Measurements from ENCODE around the gene ADORA2A.

DNA sequence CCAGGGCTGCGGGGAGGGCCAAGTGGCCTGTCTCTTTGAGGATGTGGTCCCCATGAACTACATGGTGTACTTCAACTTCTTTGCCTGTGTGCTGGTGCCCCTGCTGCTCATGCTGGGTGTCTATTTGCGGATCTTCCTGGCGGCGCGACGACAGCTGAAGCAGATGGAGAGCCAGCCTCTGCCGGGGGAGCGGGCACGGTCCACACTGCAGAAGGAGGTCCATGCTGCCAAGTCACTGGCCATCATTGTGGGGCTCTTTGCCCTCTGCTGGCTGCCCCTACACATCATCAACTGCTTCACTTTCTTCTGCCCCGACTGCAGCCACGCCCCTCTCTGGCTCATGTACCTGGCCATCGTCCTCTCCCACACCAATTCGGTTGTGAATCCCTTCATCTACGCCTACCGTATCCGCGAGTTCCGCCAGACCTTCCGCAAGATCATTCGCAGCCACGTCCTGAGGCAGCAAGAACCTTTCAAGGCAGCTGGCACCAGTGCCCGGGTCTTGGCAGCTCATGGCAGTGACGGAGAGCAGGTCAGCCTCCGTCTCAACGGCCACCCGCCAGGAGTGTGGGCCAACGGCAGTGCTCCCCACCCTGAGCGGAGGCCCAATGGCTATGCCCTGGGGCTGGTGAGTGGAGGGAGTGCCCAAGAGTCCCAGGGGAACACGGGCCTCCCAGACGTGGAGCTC is 13.5 kb downstream of the ADORA2A start:
- TF ChIP-seq, protein P1, sequence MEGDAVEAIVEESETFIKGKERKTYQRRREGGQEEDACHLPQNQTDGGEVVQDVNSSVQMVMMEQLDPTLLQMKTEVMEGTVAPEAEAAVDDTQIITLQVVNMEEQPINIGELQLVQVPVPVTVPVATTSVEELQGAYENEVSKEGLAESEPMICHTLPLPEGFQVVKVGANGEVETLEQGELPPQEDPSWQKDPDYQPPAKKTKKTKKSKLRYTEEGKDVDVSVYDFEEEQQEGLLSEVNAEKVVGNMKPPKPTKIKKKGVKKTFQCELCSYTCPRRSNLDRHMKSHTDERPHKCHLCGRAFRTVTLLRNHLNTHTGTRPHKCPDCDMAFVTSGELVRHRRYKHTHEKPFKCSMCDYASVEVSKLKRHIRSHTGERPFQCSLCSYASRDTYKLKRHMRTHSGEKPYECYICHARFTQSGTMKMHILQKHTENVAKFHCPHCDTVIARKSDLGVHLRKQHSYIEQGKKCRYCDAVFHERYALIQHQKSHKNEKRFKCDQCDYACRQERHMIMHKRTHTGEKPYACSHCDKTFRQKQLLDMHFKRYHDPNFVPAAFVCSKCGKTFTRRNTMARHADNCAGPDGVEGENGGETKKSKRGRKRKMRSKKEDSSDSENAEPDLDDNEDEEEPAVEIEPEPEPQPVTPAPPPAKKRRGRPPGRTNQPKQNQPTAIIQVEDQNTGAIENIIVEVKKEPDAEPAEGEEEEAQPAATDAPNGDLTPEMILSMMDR (IDR thresholded peaks at IDR 0.05): no peak
- no peak for TF ChIP-seq EP300 (IDR thresholded peaks at IDR 0.05)
- no peak for TF ChIP-seq POLR2A (IDR thresholded peaks at IDR 0.05)
